Hepatocyte (in vitro differentiated cells): ENCODE data around the gene SLC24A1. TPM values are rescaled to one million over a fixed set of nuclear protein-coding genes. Genes with fewer than 3 reads are reported as not detected.

Source experiments
- DNase-seq: peaks from one replicate; pipeline ENCODE4 v3.0.0-alpha.2; 2016; ENCODE audit warnings: low spot score
- H2AFZ ChIP-seq: fragments of 200-600 bp; sonication (generic); 2 replicates; pipeline ENCODE4 v1.6.0; 2016; ENCODE audit warnings: antibody characterized with exemption, mild to moderate bottlenecking
- H3K27ac ChIP-seq: fragments of 200-600 bp; sonication (generic); 2 replicates; pipeline ENCODE4 v1.5.1; 2016; ENCODE audit warnings: mild to moderate bottlenecking
- H3K27me3 ChIP-seq: fragments of 200-600 bp; sonication (generic); 2 replicates; pipeline ENCODE4 v1.6.1; 2016
- H3K36me3 ChIP-seq: fragments of 200-600 bp; sonication (generic); replicated peaks from 2 replicates; pipeline ENCODE4 v1.5.1; 2016; ENCODE audit warnings: low read depth; ENCODE audit not compliant: insufficient read depth
- H3K4me1 ChIP-seq: fragments of 200-600 bp; sonication (generic); 2 replicates; pipeline ENCODE4 v1.5.1; 2016; ENCODE audit warnings: mild to moderate bottlenecking, moderate library complexity; ENCODE audit not compliant: insufficient read depth
- H3K4me2 ChIP-seq: fragments of 200-600 bp; sonication (generic); 2 replicates; pipeline ENCODE4 v1.6.0; 2016
- H3K4me3 ChIP-seq: fragments of 200-600 bp; sonication (generic); 2 replicates; pipeline ENCODE4 v1.5.1; 2016; ENCODE audit warnings: mild to moderate bottlenecking
- H3K79me2 ChIP-seq: fragments of 200-600 bp; sonication (generic); 2 replicates; pipeline ENCODE4 v1.6.0; 2017; ENCODE audit warnings: mild to moderate bottlenecking
- H3K9me2 ChIP-seq: fragments of 200-600 bp; sonication (generic); replicated peaks from 2 replicates; pipeline ENCODE4 v1.6.0; 2017; ENCODE audit warnings: mild to moderate bottlenecking; ENCODE audit not compliant: insufficient read depth
- H3K9me3 ChIP-seq: fragments of 200-600 bp; sonication (generic); 2 replicates; pipeline ENCODE4 v1.5.1; 2016; ENCODE audit warnings: low read depth, mild to moderate bottlenecking
- H4K20me1 ChIP-seq: fragments of 200-600 bp; sonication (generic); 2 replicates; pipeline ENCODE4 v1.6.0; 2016; ENCODE audit warnings: mild to moderate bottlenecking; ENCODE audit not compliant: insufficient read depth, poor library complexity, severe bottlenecking
- EZH2 ChIP-seq: fragments of 200-600 bp; sonication (generic); IDR thresholded peaks from 2 replicates; pipeline ENCODE4 v1.6.1; 2016; ENCODE audit warnings: antibody characterized with exemption, mild to moderate bottlenecking, borderline replicate concordance
- EZH2phosphoT487 ChIP-seq: fragments of 200-600 bp; sonication (generic); IDR thresholded peaks from one replicate; pipeline ENCODE4 v1.6.1; 2018; ENCODE audit warnings: antibody characterized with exemption, mild to moderate bottlenecking, low read depth, moderate library complexity; ENCODE audit not compliant: unreplicated experiment, severe bottlenecking
- WGBS: methylation state at CpG from one replicate; pipeline ENCODE4 v1.1.6; 2016; ENCODE audit warnings: low lambda C conversion rate; ENCODE audit errors: missing lambda C conversion rate; 5-methylcytosine and 5-hydroxymethylcytosine counted together
- polyA plus RNA-seq: library from polyadenylated mRNA; unstranded; fragments of >200 nt; fragmentation: Nextera tagmentation; extraction: Ambion mirVana; gene quantifications from 2 replicates; pipeline ENCODE4 v1.2.1, GENCODE V29; 2016
- total RNA-seq: library from RNA; depleted of rRNA; stranded (reverse); fragments of >200 nt; gene quantifications from 2 replicates; pipeline ENCODE4 v1.2.3, GENCODE V29; 2014
- TF ChIP-seq, protein P1 (sequence below): fragments of 200-600 bp; sonication (generic); IDR thresholded peaks from 2 replicates; pipeline ENCODE4 v1.5.1; 2016; ENCODE audit warnings: antibody characterized with exemption, mild to moderate bottlenecking; ENCODE audit not compliant: poor library complexity

SLC24A1 gene
- total and polyA plus RNA-seq, 2 experiments from 2014 or later: 3.6 to 7.4 TPM

DNA sequence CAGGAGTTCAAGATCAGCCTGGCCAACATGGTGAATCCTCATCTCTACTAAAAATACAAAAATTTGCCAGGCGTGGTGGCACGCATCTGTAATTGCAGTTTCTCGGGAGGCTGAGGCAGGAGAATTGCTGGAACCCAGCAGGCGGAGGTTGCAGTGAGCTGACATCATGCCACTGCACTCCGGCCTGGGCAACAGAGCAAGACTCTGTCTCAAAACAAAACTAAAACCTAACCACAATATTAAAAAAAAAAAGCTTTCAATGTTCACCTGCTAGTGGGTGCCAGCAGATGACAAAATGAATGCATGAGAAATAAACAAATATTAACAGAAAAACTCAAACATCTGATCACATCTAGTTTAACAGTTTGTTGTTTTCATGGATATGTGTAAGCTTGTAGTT lies 9.0 kb downstream of the SLC24A1 start:
- Histone ChIP-seq H3K27me3 (no peaks in the 10 kb centered on the region), H3K79me2 (no peaks in the 10 kb centered on the region), H3K36me3 (no peaks in the 10 kb centered on the region), H3K4me1 (no peaks in the 10 kb centered on the region), H3K9me3 (no peaks in the 10 kb centered on the region), H3K4me3 (no peak overlapping the region), H3K4me2 (no peak overlapping the region), H4K20me1 (no peaks in the 10 kb centered on the region), H3K9me2 (no peaks in the 10 kb centered on the region), H2AFZ (no peak overlapping the region), H3K27ac (no peak overlapping the region)
- 94% methylated on average over 5 of the region's 5 CpGs for WGBS
- no peak for TF ChIP-seq EZH2phosphoT487
- TF ChIP-seq, protein P1, sequence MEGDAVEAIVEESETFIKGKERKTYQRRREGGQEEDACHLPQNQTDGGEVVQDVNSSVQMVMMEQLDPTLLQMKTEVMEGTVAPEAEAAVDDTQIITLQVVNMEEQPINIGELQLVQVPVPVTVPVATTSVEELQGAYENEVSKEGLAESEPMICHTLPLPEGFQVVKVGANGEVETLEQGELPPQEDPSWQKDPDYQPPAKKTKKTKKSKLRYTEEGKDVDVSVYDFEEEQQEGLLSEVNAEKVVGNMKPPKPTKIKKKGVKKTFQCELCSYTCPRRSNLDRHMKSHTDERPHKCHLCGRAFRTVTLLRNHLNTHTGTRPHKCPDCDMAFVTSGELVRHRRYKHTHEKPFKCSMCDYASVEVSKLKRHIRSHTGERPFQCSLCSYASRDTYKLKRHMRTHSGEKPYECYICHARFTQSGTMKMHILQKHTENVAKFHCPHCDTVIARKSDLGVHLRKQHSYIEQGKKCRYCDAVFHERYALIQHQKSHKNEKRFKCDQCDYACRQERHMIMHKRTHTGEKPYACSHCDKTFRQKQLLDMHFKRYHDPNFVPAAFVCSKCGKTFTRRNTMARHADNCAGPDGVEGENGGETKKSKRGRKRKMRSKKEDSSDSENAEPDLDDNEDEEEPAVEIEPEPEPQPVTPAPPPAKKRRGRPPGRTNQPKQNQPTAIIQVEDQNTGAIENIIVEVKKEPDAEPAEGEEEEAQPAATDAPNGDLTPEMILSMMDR: no peak
- no peak for DNase-seq

DNA sequence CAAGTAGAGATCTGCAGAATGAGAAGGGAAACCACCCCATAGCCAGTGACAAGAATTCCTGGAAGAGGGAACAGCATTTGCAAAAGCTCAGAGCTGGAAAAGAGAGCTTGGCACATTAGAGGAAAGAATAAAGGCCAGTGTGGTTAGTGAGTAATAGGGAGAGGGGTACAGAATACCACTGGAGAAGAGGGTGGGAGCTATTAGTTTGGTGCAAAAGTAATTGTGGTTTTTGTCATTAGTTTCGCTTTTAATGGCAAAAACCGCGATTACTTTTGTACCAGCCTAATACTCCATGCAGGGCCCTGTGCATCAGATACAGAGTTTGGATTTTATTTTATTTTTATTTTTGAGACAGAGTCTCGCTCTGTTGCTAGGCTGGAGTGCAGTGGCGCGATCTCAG lies 9.8 kb downstream of the SLC24A1 start:
- no peaks in the 10 kb centered on the region for H3K36me3 ChIP-seq
- TF ChIP-seq, protein P1: no peak
- TF ChIP-seq EZH2phosphoT487 (no peak), EZH2 (no peak)
- H3K9me3 ChIP-seq: no peaks in the 10 kb centered on the region
- H3K79me2 ChIP-seq: no peaks in the 10 kb centered on the region
- H3K4me3 ChIP-seq: no peak overlapping the region
- H3K4me2 ChIP-seq: no peak overlapping the region
- 98% methylated on average over 6 of the region's 6 CpGs for WGBS
- H3K27me3 ChIP-seq: no peaks in the 10 kb centered on the region
- no peak for DNase-seq
- no peaks in the 10 kb centered on the region for H3K9me2 ChIP-seq
- H4K20me1 ChIP-seq: no peaks in the 10 kb centered on the region
- H3K4me1 ChIP-seq: no peaks in the 10 kb centered on the region
- no peak overlapping the region for H3K27ac ChIP-seq
- no peak overlapping the region for H2AFZ ChIP-seq

DNA sequence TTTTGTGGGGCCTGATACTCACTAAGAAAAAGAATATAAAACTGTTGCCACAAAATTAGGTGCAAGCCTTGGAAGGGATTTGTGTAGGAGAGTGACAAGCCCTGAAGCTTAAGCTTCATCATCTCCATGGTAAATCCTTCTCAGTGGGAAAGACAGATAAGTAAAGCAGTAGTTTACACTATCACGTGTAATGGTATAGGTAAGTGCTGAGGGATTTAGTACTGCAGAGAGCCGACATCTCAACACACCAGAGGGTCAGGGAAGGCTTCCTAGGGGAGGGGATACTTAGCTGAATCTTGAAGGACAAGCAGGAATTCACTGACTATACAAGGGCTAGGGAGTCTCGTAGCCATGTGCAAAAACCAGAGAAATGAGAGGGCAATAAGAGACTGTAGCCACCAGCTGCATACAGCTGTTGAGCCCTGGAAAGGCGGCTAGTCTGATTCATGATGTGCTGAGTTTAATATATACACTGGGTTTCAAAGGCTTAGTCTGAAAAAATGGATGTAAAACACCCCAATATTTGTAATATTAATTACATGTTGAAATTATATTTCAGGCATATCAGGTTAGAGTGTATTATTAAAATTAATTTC lies 11.1 kb downstream of the SLC24A1 start:
- H3K9me3 ChIP-seq: no peaks in the 10 kb centered on the region
- H3K9me2 ChIP-seq: no peaks in the 10 kb centered on the region
- no peaks in the 10 kb centered on the region for H3K36me3 ChIP-seq
- H3K27ac ChIP-seq: no peak overlapping the region
- DNase-seq: no peak
- H3K4me3 ChIP-seq: no peak overlapping the region
- TF ChIP-seq EZH2phosphoT487 (no peak), EZH2 (no peak)
- TF ChIP-seq, protein P1: no peak
- 43% methylated on average over 4 of the region's 4 CpGs for WGBS
- no peaks in the 10 kb centered on the region for H4K20me1 ChIP-seq
- H3K4me2 ChIP-seq: no peak overlapping the region
- H3K4me1 ChIP-seq: no peaks in the 10 kb centered on the region
- H3K79me2 ChIP-seq: no peaks in the 10 kb centered on the region
- H2AFZ ChIP-seq: no peak overlapping the region
- no peaks in the 10 kb centered on the region for H3K27me3 ChIP-seq

DNA sequence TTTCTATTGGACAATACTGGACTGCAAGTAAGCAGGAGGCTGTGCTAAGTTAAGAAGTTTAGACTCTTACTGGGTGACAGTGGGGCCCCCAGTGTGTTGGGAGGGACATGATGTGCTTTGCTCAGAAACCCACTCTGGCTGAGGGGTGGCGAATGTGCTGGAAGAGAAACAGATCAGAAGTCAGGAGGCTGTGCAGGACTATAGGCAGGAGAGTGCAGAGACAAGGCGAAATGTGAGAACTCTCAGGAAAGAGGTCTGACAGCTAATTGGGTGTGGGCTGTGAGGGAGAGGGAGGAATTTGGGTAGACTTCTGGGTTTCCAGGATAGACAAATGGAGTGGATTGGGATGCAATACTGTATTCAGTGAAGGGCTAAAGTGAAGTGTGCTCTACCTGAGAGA lies 12.0 kb downstream of the SLC24A1 start:
- no peak overlapping the region for H3K4me3 ChIP-seq
- DNase-seq: no peak
- 73% methylated on average over 2 of the region's 2 CpGs for WGBS

More for the DNA sequence above, 12.0 kb downstream of the SLC24A1 start:
- no peaks in the 10 kb centered on the region for H3K79me2 ChIP-seq
- H3K36me3 ChIP-seq: no peaks in the 10 kb centered on the region
- H3K27me3 ChIP-seq: no peaks in the 10 kb centered on the region
- H3K9me2 ChIP-seq: no peaks in the 10 kb centered on the region
- H3K4me2 ChIP-seq: no peak overlapping the region
- no peaks in the 10 kb centered on the region for H3K9me3 ChIP-seq
- no peak overlapping the region for H3K27ac ChIP-seq
- TF ChIP-seq, protein P1: no peak
- TF ChIP-seq EZH2 (no peak), EZH2phosphoT487 (no peak)
- no peak overlapping the region for H2AFZ ChIP-seq
- no peaks in the 10 kb centered on the region for H3K4me1 ChIP-seq
- H4K20me1 ChIP-seq: no peaks in the 10 kb centered on the region
